ENCODE results near the gene MMP23B. TPM values are rescaled to one million over a fixed set of nuclear protein-coding genes. Genes with fewer than 3 reads are reported as not detected.
A peak's percentile ranks its signal among the peaks of the same experiment; 100 is the strongest.
"Not testable (repeated sequence)": the region's sequence is repeated elsewhere in the genome, so short reads cannot be mapped to it uniquely, and the experiment has no call there.

MMP23B gene
- total RNA-seq, 1 donor from 2014 or later: 8.5 TPM

- not testable (repeated sequence) for H3K36me3 Mint-ChIP-seq (ENCODE audit: unreplicated experiment); H3K27me3 Mint-ChIP-seq (ENCODE audit: unreplicated experiment); DNase-seq (ENCODE audit: extremely low spot score, unreplicated experiment); H3K27ac Mint-ChIP-seq (ENCODE audit: unreplicated experiment); H3K9me3 Mint-ChIP-seq (ENCODE audit: unreplicated experiment); H3K4me3 Mint-ChIP-seq (ENCODE audit: unreplicated experiment); H3K4me1 Mint-ChIP-seq (ENCODE audit: unreplicated experiment)
These were observed 7.4 kb downstream of the MMP23B start for GRCh38 chr1:1639368-1639767.

DNA sequence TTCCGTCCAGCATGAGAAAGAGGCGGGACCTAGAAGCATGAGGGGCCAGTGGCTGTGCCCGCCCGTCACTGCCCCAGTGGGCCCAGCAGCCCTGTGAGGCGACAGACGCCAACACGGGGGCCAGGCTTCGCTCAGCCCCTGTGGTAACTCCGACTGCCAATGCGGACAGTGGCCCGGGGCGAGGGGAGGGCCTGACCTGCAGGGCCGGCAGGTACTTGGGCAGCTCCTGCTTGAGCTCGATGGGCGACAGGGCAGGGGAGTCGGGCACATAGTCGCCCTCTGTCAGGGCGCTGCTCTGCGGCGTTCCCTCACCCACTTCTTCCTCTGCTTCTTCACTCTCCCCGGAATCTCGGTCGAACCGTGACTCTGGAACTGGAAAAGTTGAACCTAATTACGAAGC is 8.1 kb downstream of the MMP23B start:
- H3K27ac Mint-ChIP-seq (ENCODE audit: unreplicated experiment); H3K4me1 Mint-ChIP-seq (ENCODE audit: unreplicated experiment); H3K36me3 Mint-ChIP-seq (ENCODE audit: unreplicated experiment); H3K4me3 Mint-ChIP-seq (ENCODE audit: unreplicated experiment); H3K9me3 Mint-ChIP-seq (ENCODE audit: unreplicated experiment); H3K27me3 Mint-ChIP-seq (ENCODE audit: unreplicated experiment); DNase-seq (ENCODE audit: extremely low spot score, unreplicated experiment): not testable (repeated sequence)

DNA sequence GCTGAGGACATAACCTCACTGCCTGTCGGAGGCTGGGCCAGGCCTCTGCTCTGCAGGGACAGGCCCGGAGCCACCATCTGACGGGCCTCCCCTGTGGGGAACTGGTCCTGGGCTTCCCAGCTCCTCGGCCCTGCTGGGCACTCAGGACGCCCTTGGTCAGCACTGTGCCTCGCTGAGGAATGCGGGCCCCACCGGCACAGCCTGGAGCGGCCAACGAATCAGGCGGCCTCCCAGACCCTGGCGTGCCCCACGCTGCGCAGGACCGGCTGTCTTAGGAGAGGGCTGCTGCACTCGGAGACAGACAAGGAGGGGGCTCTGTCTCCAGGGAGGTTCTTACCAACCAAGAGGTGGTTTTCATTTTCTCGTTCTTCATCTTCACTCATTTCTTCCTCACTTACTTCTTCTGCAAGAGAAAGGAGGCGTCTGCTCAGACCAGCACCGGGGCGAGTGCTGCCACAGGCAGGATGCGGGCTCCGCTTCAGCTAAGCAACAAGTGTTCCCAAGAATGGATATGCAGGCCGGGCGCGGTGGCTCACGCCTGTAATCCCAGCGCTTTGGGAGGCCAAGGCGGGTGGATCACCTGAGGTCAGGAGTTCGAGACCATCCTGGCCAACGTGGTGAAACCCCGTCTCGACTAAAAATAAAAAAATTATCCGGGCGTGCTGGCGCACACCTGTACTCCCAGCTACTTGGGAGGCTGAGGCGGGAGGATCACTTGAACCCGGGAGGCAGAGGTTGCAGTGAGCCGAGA is 8.9 kb downstream of the MMP23B start:
- not testable (repeated sequence) for H3K36me3 Mint-ChIP-seq (ENCODE audit: unreplicated experiment); DNase-seq (ENCODE audit: extremely low spot score, unreplicated experiment); H3K4me3 Mint-ChIP-seq (ENCODE audit: unreplicated experiment); H3K27ac Mint-ChIP-seq (ENCODE audit: unreplicated experiment); H3K27me3 Mint-ChIP-seq (ENCODE audit: unreplicated experiment); H3K9me3 Mint-ChIP-seq (ENCODE audit: unreplicated experiment); H3K4me1 Mint-ChIP-seq (ENCODE audit: unreplicated experiment)

DNA sequence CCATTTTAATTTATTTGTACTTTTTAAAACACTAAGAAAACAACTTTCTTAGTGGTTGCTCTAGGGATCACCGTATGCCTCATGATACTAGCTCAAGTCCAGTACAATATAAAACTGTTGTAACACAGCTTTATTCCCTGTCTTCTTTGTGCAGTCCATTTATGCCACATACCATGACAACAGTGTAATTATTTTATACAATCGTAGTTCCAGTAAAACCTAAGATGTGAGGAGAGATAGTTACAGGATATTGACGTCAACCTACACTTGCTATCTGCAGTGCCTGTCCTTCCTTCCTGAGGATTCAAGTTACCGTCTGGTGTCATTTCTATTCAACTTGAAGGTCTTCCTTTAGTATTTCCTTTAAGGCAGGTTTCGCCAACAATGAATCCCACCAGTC is 14.4 kb downstream of the MMP23B start:
- peaks cover 33% of the 10 kb centered on the region for H3K36me3 Mint-ChIP-seq (ENCODE audit: unreplicated experiment)
- not testable (repeated sequence) for H3K4me1 Mint-ChIP-seq (ENCODE audit: unreplicated experiment); H3K27me3 Mint-ChIP-seq (ENCODE audit: unreplicated experiment); H3K27ac Mint-ChIP-seq (ENCODE audit: unreplicated experiment); H3K9me3 Mint-ChIP-seq (ENCODE audit: unreplicated experiment); H3K4me3 Mint-ChIP-seq (ENCODE audit: unreplicated experiment); DNase-seq (ENCODE audit: extremely low spot score, unreplicated experiment)

GRCh38 chr1:1647567-1648241 is 15.7 kb downstream of the MMP23B start:
- not testable (repeated sequence) for DNase-seq (ENCODE audit: extremely low spot score, unreplicated experiment); H3K27ac Mint-ChIP-seq (ENCODE audit: unreplicated experiment); H3K9me3 Mint-ChIP-seq (ENCODE audit: unreplicated experiment); H3K27me3 Mint-ChIP-seq (ENCODE audit: unreplicated experiment); H3K4me3 Mint-ChIP-seq (ENCODE audit: unreplicated experiment); H3K4me1 Mint-ChIP-seq (ENCODE audit: unreplicated experiment)
- peaks cover 45% of the 10 kb centered on the region for H3K36me3 Mint-ChIP-seq (ENCODE audit: unreplicated experiment)

- not testable (repeated sequence) for H3K9me3 Mint-ChIP-seq (ENCODE audit: unreplicated experiment); H3K27ac Mint-ChIP-seq (ENCODE audit: unreplicated experiment); H3K4me3 Mint-ChIP-seq (ENCODE audit: unreplicated experiment); H3K4me1 Mint-ChIP-seq (ENCODE audit: unreplicated experiment); DNase-seq (ENCODE audit: extremely low spot score, unreplicated experiment); H3K27me3 Mint-ChIP-seq (ENCODE audit: unreplicated experiment)
- H3K36me3 Mint-ChIP-seq (ENCODE audit: unreplicated experiment): peaks cover 46% of the 10 kb centered on the region
These were observed 16.3 kb downstream of the MMP23B start for GRCh38 chr1:1648265-1648664.

GRCh38 chr1:1658583-1659549 is 26.9 kb downstream of the MMP23B start, which contains the start of gene CDK11B:
CDK11B (minus strand) TSS chr1:1659004; CDS start chr1:1657485, 1,519 bp downstream.
- H3K27me3 Mint-ChIP-seq (ENCODE audit: unreplicated experiment); H3K36me3 Mint-ChIP-seq (ENCODE audit: unreplicated experiment); H3K4me1 Mint-ChIP-seq (ENCODE audit: unreplicated experiment); H3K9me3 Mint-ChIP-seq (ENCODE audit: unreplicated experiment): not testable (repeated sequence)
- peak within 1 kb of the TSS; percentile 100 for H3K27ac Mint-ChIP-seq (ENCODE audit: unreplicated experiment)
- TF ChIP-seq, protein P1, sequence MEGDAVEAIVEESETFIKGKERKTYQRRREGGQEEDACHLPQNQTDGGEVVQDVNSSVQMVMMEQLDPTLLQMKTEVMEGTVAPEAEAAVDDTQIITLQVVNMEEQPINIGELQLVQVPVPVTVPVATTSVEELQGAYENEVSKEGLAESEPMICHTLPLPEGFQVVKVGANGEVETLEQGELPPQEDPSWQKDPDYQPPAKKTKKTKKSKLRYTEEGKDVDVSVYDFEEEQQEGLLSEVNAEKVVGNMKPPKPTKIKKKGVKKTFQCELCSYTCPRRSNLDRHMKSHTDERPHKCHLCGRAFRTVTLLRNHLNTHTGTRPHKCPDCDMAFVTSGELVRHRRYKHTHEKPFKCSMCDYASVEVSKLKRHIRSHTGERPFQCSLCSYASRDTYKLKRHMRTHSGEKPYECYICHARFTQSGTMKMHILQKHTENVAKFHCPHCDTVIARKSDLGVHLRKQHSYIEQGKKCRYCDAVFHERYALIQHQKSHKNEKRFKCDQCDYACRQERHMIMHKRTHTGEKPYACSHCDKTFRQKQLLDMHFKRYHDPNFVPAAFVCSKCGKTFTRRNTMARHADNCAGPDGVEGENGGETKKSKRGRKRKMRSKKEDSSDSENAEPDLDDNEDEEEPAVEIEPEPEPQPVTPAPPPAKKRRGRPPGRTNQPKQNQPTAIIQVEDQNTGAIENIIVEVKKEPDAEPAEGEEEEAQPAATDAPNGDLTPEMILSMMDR (IDR thresholded peaks at IDR 0.05): peak; percentile 33
- DNase-seq (ENCODE audit: extremely low spot score, unreplicated experiment): peak; percentile 97
- H3K4me3 Mint-ChIP-seq (ENCODE audit: unreplicated experiment): peak within 1 kb of the TSS; percentile 91

- not testable (repeated sequence) for H3K9me3 Mint-ChIP-seq (ENCODE audit: unreplicated experiment); H3K27me3 Mint-ChIP-seq (ENCODE audit: unreplicated experiment); DNase-seq (ENCODE audit: extremely low spot score, unreplicated experiment); H3K36me3 Mint-ChIP-seq (ENCODE audit: unreplicated experiment); H3K4me1 Mint-ChIP-seq (ENCODE audit: unreplicated experiment); H3K4me3 Mint-ChIP-seq (ENCODE audit: unreplicated experiment)
- peak overlapping the region; percentile 47 for H3K27ac Mint-ChIP-seq (ENCODE audit: unreplicated experiment)
These were observed 30.4 kb downstream of the MMP23B start for GRCh38 chr1:1662392-1662791.

DNA sequence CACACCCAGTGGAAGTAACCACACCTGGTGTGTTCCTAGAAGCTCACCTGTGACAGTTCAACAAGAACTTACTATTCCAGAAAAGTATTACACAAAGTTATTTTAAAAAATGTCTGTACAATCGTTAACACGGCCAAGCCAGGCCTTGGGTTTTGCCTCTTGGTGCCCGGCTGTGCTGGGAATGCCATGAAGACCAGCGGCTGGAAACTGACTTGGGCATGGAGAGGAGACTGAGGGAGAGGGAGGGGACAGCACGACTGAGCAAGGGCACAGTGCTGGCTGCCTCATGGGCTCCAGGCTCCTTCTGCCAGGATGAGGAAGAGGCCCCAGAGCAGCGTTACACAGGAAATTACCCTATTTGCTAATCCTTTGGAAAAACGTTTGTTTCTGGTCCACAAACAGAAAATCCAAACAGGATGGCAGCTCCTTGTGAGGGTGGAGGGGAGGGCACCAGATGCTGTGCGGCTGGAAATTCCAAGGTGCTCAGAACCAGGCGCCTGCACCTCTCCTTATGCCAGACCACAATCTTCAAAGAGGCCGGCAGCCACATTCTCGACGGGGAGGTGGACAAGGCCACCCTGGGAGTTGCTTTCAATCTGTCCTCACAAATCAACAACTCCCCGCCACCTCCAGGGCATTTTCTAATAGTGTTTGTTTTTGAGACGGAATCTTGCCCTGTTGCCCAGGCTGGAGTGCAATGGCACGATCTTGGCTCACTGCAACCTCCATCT is 31.0 kb downstream of the MMP23B start:
- H3K27me3 Mint-ChIP-seq (ENCODE audit: unreplicated experiment): not testable (repeated sequence)

GRCh38 chr1:1664318-1664717 is 32.3 kb downstream of the MMP23B start:
- peaks cover 17% of the 10 kb centered on the region for H3K36me3 Mint-ChIP-seq (ENCODE audit: unreplicated experiment)
- not testable (repeated sequence) for H3K27me3 Mint-ChIP-seq (ENCODE audit: unreplicated experiment); H3K4me3 Mint-ChIP-seq (ENCODE audit: unreplicated experiment); H3K9me3 Mint-ChIP-seq (ENCODE audit: unreplicated experiment); H3K4me1 Mint-ChIP-seq (ENCODE audit: unreplicated experiment); H3K27ac Mint-ChIP-seq (ENCODE audit: unreplicated experiment); DNase-seq (ENCODE audit: extremely low spot score, unreplicated experiment)

More for the DNA sequence above, 31.0 kb downstream of the MMP23B start:
- Mint-ChIP-seq H3K36me3 (ENCODE audit: unreplicated experiment) (peaks cover 11% of the 10 kb centered on the region), H3K27ac (ENCODE audit: unreplicated experiment) (peak overlapping the region; percentile 47)
- H3K4me1 Mint-ChIP-seq (ENCODE audit: unreplicated experiment); H3K9me3 Mint-ChIP-seq (ENCODE audit: unreplicated experiment); DNase-seq (ENCODE audit: extremely low spot score, unreplicated experiment); H3K4me3 Mint-ChIP-seq (ENCODE audit: unreplicated experiment): not testable (repeated sequence)

Measured in osteocyte (in vitro differentiated cells).